GM23338 (cell line): ENCODE data around the gene ATXN7L3.

Experiments used
- CTCF ChIP-seq, 2 experiments: fragments of 200-600 bp in 1 of 2; sonication (generic) in 1 of 2; conservative IDR thresholded peaks; 2 replicates each; pipeline versions ENCODE4 v1.5.1 to v1.6.1; 2016 to 2017; ENCODE audit warnings: antibody characterized with exemption in 2 of 2, low read depth in 2 of 2, mild to moderate bottlenecking in 2 of 2, moderate library complexity in 1 of 2
- EZH2phosphoT487 ChIP-seq: fragments of 200-600 bp; sonication (generic); IDR thresholded peaks from one replicate; pipeline ENCODE4 v1.8.1; 2018; ENCODE audit warnings: antibody characterized with exemption; ENCODE audit not compliant: unreplicated experiment

GRCh38 chr17:44217738-44218343 is 18.2 kb upstream of the ATXN7L3 start:
- TF ChIP-seq EZH2phosphoT487 (no peak), CTCF (conservative IDR thresholded peaks at IDR 0.05; ENCODE audit: low read depth in 2 of 2) (no peak)
